Activated CD4-positive, CD25-positive, alpha-beta regulatory T cell treated with anti-CD3 and anti-CD28 coated beads, Interleukin-2, amount 50 U/mL, for 24 hours (primary cell): Measurements from ENCODE around the gene ATP10D.

Source experiments
- ATAC-seq, 2 donors: fragments of 150-1000 bp; cut with Tn5 transposase; one replicate each; pipeline ENCODE4 v1.10.0; 2021; ENCODE audit warnings: mild to moderate bottlenecking in 1 of 2, moderate library complexity in 1 of 2

The ATP10D gene

GRCh38 chr4:47598320-47598719 is 113.2 kb downstream of the ATP10D start:
- no peak for ATAC-seq

- no peak for ATAC-seq
Observed at GRCh38 chr4:47598896-47599295, 113.8 kb downstream of the ATP10D start.

- ATAC-seq = no peak
Observed at GRCh38 chr4:47606482-47606881, 121.4 kb downstream of the ATP10D start.

- ATAC-seq = no peak
Observed at GRCh38 chr4:47612116-47613023, 127.3 kb downstream of the ATP10D start.

- no peak for ATAC-seq
Observed at GRCh38 chr4:47615385-47615784, 130.3 kb downstream of the ATP10D start.

GRCh38 chr4:47617607-47618006 is 132.5 kb downstream of the ATP10D start:
- ATAC-seq = no peak

- no peak for ATAC-seq
Observed at GRCh38 chr4:47619691-47620090, 134.6 kb downstream of the ATP10D start.

- no peak for ATAC-seq
Observed at GRCh38 chr4:47621181-47621580, 136.1 kb downstream of the ATP10D start.

GRCh38 chr4:47624031-47624441 is 139.0 kb downstream of the ATP10D start:
- ATAC-seq = no peak

GRCh38 chr4:47631161-47631560 is 146.1 kb downstream of the ATP10D start:
- no peak for ATAC-seq

GRCh38 chr4:47639531-47639930 is 154.5 kb downstream of the ATP10D start:
- ATAC-seq = no peak

GRCh38 chr4:47640911-47641310 is 155.8 kb downstream of the ATP10D start:
- no peak for ATAC-seq

- no peak for ATAC-seq
Observed at GRCh38 chr4:47641755-47642154, 156.7 kb downstream of the ATP10D start.

GRCh38 chr4:47642191-47642830 is 157.2 kb downstream of the ATP10D start:
- ATAC-seq = no peak
